HUES6 (cell line): ENCODE data around the gene KCNB1.
"Not testable (repeated sequence)": the region's sequence is repeated elsewhere in the genome, so short reads cannot be mapped to it uniquely, and the experiment has no call there.

ENCODE experiments used
- H3K27ac ChIP-seq: 2 replicates; pipeline ENCODE4 v1.7.0; 2013; ENCODE audit warnings: low read depth, mild to moderate bottlenecking, low read length, inconsistent platforms
- H3K27me3 ChIP-seq: 2 replicates; pipeline ENCODE4 v1.6.1; 2013; ENCODE audit warnings: low read length; ENCODE audit not compliant: control insufficient read depth, insufficient read depth
- H3K36me3 ChIP-seq: 2 replicates; pipeline ENCODE4 v1.6.1; 2013; ENCODE audit warnings: low read length; ENCODE audit not compliant: control insufficient read depth, insufficient read depth
- H3K4me1 ChIP-seq: 2 replicates; pipeline ENCODE4 v1.6.1; 2013; ENCODE audit warnings: low read length; ENCODE audit not compliant: control insufficient read depth, insufficient read depth
- H3K4me3 ChIP-seq: 2 replicates; pipeline ENCODE4 v1.5.1; 2013; ENCODE audit warnings: low read depth, low read length
- H3K9ac ChIP-seq: one replicate; pipeline ENCODE4 v1.6.1; 2013; ENCODE audit warnings: mild to moderate bottlenecking, low read length
- H3K9me3 ChIP-seq: 2 replicates; pipeline ENCODE4 v1.6.1; 2013; ENCODE audit warnings: low read depth, low read length; ENCODE audit not compliant: control insufficient read depth, insufficient read depth

The KCNB1 gene

GRCh38 chr20:49420292-49420691 is 62.2 kb downstream of the KCNB1 start:
- Histone ChIP-seq H3K36me3 (no peaks in the 10 kb centered on the region), H3K4me1 (no peaks in the 10 kb centered on the region), H3K27ac (no peak overlapping the region), H3K4me3 (no peak overlapping the region), H3K27me3 (no peaks in the 10 kb centered on the region), H3K9ac (no peak overlapping the region), H3K9me3 (no peaks in the 10 kb centered on the region)

- H3K9ac ChIP-seq = no peak overlapping the region
- no peak overlapping the region for H3K4me3 ChIP-seq
- H3K27me3 ChIP-seq = no peaks in the 10 kb centered on the region
- H3K9me3 ChIP-seq = no peaks in the 10 kb centered on the region
- H3K36me3 ChIP-seq = no peaks in the 10 kb centered on the region
- no peak overlapping the region for H3K27ac ChIP-seq
- H3K4me1 ChIP-seq = no peaks in the 10 kb centered on the region
These were observed 62.7 kb downstream of the KCNB1 start for GRCh38 chr20:49419785-49420184.

- Histone ChIP-seq H3K27me3 (no peaks in the 10 kb centered on the region), H3K4me3 (no peak overlapping the region), H3K36me3 (no peaks in the 10 kb centered on the region), H3K4me1 (no peaks in the 10 kb centered on the region), H3K27ac (no peak overlapping the region), H3K9me3 (no peaks in the 10 kb centered on the region), H3K9ac (no peak overlapping the region)
These were observed 63.7 kb downstream of the KCNB1 start for GRCh38 chr20:49418809-49419208.

- H3K4me3 ChIP-seq = no peak overlapping the region
- H3K36me3 ChIP-seq = no peaks in the 10 kb centered on the region
- no peak overlapping the region for H3K27ac ChIP-seq
- H3K9me3 ChIP-seq = no peaks in the 10 kb centered on the region
- no peaks in the 10 kb centered on the region for H3K4me1 ChIP-seq
- no peak overlapping the region for H3K9ac ChIP-seq
- H3K27me3 ChIP-seq = no peaks in the 10 kb centered on the region
These were observed 64.5 kb downstream of the KCNB1 start for GRCh38 chr20:49417843-49418555.

GRCh38 chr20:49415668-49416044 is 66.8 kb downstream of the KCNB1 start:
- H3K27me3 ChIP-seq = no peaks in the 10 kb centered on the region
- H3K36me3 ChIP-seq = no peaks in the 10 kb centered on the region
- no peak overlapping the region for H3K9ac ChIP-seq
- H3K27ac ChIP-seq = no peak overlapping the region
- H3K4me1 ChIP-seq = no peaks in the 10 kb centered on the region
- no peaks in the 10 kb centered on the region for H3K9me3 ChIP-seq
- H3K4me3 ChIP-seq = no peak overlapping the region

- H3K27ac ChIP-seq = no peak overlapping the region
- H3K4me3 ChIP-seq = no peak overlapping the region
- H3K27me3 ChIP-seq = no peaks in the 10 kb centered on the region
- no peaks in the 10 kb centered on the region for H3K9me3 ChIP-seq
- H3K36me3 ChIP-seq = no peaks in the 10 kb centered on the region
- H3K4me1 ChIP-seq = no peaks in the 10 kb centered on the region
- H3K9ac ChIP-seq = no peak overlapping the region
These were observed 67.3 kb downstream of the KCNB1 start for GRCh38 chr20:49415005-49415667.

GRCh38 chr20:49413677-49414076 is 68.8 kb downstream of the KCNB1 start:
- Histone ChIP-seq H3K27ac (no peak overlapping the region), H3K4me1 (no peaks in the 10 kb centered on the region), H3K9me3 (no peaks in the 10 kb centered on the region), H3K4me3 (no peak overlapping the region), H3K9ac (no peak overlapping the region), H3K27me3 (no peaks in the 10 kb centered on the region), H3K36me3 (no peaks in the 10 kb centered on the region)

- no peak overlapping the region for H3K9ac ChIP-seq
- no peaks in the 10 kb centered on the region for H3K4me1 ChIP-seq
- no peaks in the 10 kb centered on the region for H3K27me3 ChIP-seq
- H3K4me3 ChIP-seq = no peak overlapping the region
- no peaks in the 10 kb centered on the region for H3K36me3 ChIP-seq
- H3K27ac ChIP-seq = no peak overlapping the region
- no peaks in the 10 kb centered on the region for H3K9me3 ChIP-seq
These were observed 69.5 kb downstream of the KCNB1 start for GRCh38 chr20:49412953-49413352.

GRCh38 chr20:49412254-49412653 is 70.2 kb downstream of the KCNB1 start:
- no peaks in the 10 kb centered on the region for H3K36me3 ChIP-seq
- no peak overlapping the region for H3K9ac ChIP-seq
- no peak overlapping the region for H3K4me3 ChIP-seq
- H3K27ac ChIP-seq = no peak overlapping the region
- H3K4me1 ChIP-seq = no peaks in the 10 kb centered on the region
- no peaks in the 10 kb centered on the region for H3K9me3 ChIP-seq
- no peaks in the 10 kb centered on the region for H3K27me3 ChIP-seq

- Histone ChIP-seq H3K27ac (no peak overlapping the region), H3K36me3 (no peaks in the 10 kb centered on the region), H3K27me3 (no peaks in the 10 kb centered on the region), H3K4me3 (no peak overlapping the region), H3K9me3 (no peaks in the 10 kb centered on the region), H3K4me1 (no peaks in the 10 kb centered on the region), H3K9ac (no peak overlapping the region)
These were observed 71.1 kb downstream of the KCNB1 start for GRCh38 chr20:49411221-49411925.

- not testable (repeated sequence) for H3K27me3 ChIP-seq, H3K27ac ChIP-seq, H3K9me3 ChIP-seq, H3K36me3 ChIP-seq, H3K4me1 ChIP-seq, H3K9ac ChIP-seq, H3K4me3 ChIP-seq
These were observed 72.4 kb downstream of the KCNB1 start for GRCh38 chr20:49409975-49410621.
